A549 (cell line): ENCODE data around the gene EXOSC2. TPM values are rescaled to one million over a fixed set of nuclear protein-coding genes. Genes with fewer than 3 reads are reported as not detected.
A peak's percentile ranks its signal among the peaks of the same experiment; 100 is the strongest.

ENCODE experiments used
- ATAC-seq, 2 experiments: fragments of 200-7000 bp in 1 of 2; fragments of >200 bp in 1 of 2; cut with Nextera tagmentation in 1 of 2; cut with Tn5 transposase in 1 of 2; 3 replicates each; pipeline versions ENCODE4 v1.8.0 to v1.9.1; 2018 to 2020; ENCODE audit warnings: mild to moderate bottlenecking in 1 of 2, moderate library complexity in 1 of 2
- CTCF ChIA-PET: fragments of 300-600 bp; sonication (Branson Sonifier 250); formaldehyde crosslinking; extraction: SDS; loops from one replicate; lab custom pipeline; 2021; ENCODE audit warnings: antibody characterized with exemption, inconsistent platforms; lab: Yijun Ruan, JAX
- POLR2A ChIA-PET: fragments of 350-600 bp; formaldehyde crosslinking; extraction: SDS; loops from one replicate; lab custom pipeline; 2021; ENCODE audit warnings: antibody characterized with exemption, inconsistent platforms; lab: Yijun Ruan, JAX
- DNase-seq, 2 experiments: peaks; one replicate each; pipeline versions ENCODE4 v3.0.0 to v3.0.0-alpha.2; 2011 to 2016; ENCODE audit warnings: low read depth in 1 of 2, low spot score in 1 of 2
- FAIRE-seq: peaks from 2 replicates; lab custom pipeline; 2011; peaks lifted over from hg19 to GRCh38; lab: Jason Lieb, UNC
- H3K27ac ChIP-seq, 2 experiments: fragments of >200 bp; sonication (Bioruptor Twin); formaldehyde crosslinking; 3 replicates each; pipeline ENCODE4 v1.5.1; 2016 to 2017
- H3K4me1 ChIP-seq: fragments of >200 bp; sonication (Bioruptor Twin); formaldehyde crosslinking; 3 replicates; pipeline ENCODE4 v1.6.1; 2016
- H3K4me2 ChIP-seq: fragments of >200 bp; sonication (Bioruptor Twin); formaldehyde crosslinking; 3 replicates; pipeline ENCODE4 v1.6.1; 2016
- H3K4me3 ChIP-seq: fragments of >200 bp; sonication (Bioruptor Twin); formaldehyde crosslinking; 3 replicates; pipeline ENCODE4 v1.5.1; 2016
- H3K9me3 ChIP-seq: fragments of >200 bp; sonication (Bioruptor Twin); formaldehyde crosslinking; 3 replicates; pipeline ENCODE4 v1.6.1; 2016
- BCL3 ChIP-seq: fragments of >200 bp; sonication (Bioruptor Twin); formaldehyde crosslinking; IDR thresholded peaks from 3 replicates; pipeline ENCODE4 v1.6.1; 2016
- CBX2 ChIP-seq: fragments of 200-600 bp; sonication (generic); IDR thresholded peaks from 2 replicates; pipeline ENCODE4 v1.6.1; 2016; ENCODE audit warnings: low read depth, mild to moderate bottlenecking, borderline replicate concordance
- CEBPB ChIP-seq, 2 experiments: fragments of >200 bp in 1 of 2; sonication (Bioruptor Twin) in 1 of 2; formaldehyde crosslinking in 1 of 2; IDR thresholded peaks; 2 replicates each; pipeline ENCODE4 v1.6.1; 2012 to 2016
- CHD2 ChIP-seq: fragments of 150-350 bp; IDR thresholded peaks from 2 replicates; pipeline ENCODE4 v1.6.1; 2014; ENCODE audit warnings: low read length; ENCODE audit not compliant: partially characterized antibody
- CTCF ChIP-seq: fragments of >200 bp; sonication (Bioruptor Twin); formaldehyde crosslinking; IDR thresholded peaks from 3 replicates; pipeline ENCODE4 v1.5.1; 2016
- EHF ChIP-seq: fragments of 250-450 bp; sonication (Bioruptor Pico); IDR thresholded peaks from 2 replicates; pipeline ENCODE4 v1.5.0; 2020; ENCODE audit warnings: mild to moderate bottlenecking
- EP300 ChIP-seq, 2 experiments: fragments of >200 bp; sonication (Bioruptor Twin); formaldehyde crosslinking; IDR thresholded peaks; 2 replicates in 1 of 2; 3 replicates in 1 of 2; pipeline ENCODE4 v1.6.1; 2016 to 2017
- ESRRA ChIP-seq: fragments of 150-350 bp; IDR thresholded peaks from 2 replicates; pipeline ENCODE4 v1.6.1; 2014; ENCODE audit warnings: mild to moderate bottlenecking, low read length, borderline replicate concordance
- FOXS1 ChIP-seq: fragments of 250-450 bp; sonication (Bioruptor Pico); IDR thresholded peaks from 2 replicates; pipeline ENCODE4 v1.5.0; 2020; ENCODE audit warnings: mild to moderate bottlenecking, moderate library complexity
- HEYL ChIP-seq: fragments of 250-450 bp; sonication (Bioruptor Pico); IDR thresholded peaks from 2 replicates; pipeline ENCODE4 v1.8.0; 2021; ENCODE audit warnings: mild to moderate bottlenecking, moderate library complexity
- HOXB13 ChIP-seq: fragments of 250-450 bp; sonication (Bioruptor Pico); IDR thresholded peaks from 2 replicates; pipeline ENCODE4 v1.5.0; 2020; ENCODE audit warnings: low read depth, mild to moderate bottlenecking, moderate library complexity
- JUN ChIP-seq, 2 experiments: fragments of >200 bp; sonication (Bioruptor Twin); formaldehyde crosslinking; IDR thresholded peaks; 2 replicates in 1 of 2; 3 replicates in 1 of 2; pipeline ENCODE4 v1.6.1; 2016 to 2017
- KDM5A ChIP-seq: fragments of 200-600 bp; sonication (generic); IDR thresholded peaks from 2 replicates; pipeline ENCODE4 v1.6.1; 2016; ENCODE audit warnings: antibody characterized with exemption, mild to moderate bottlenecking
- MYC ChIP-seq: IDR thresholded peaks from 2 replicates; pipeline ENCODE4 v1.6.1; 2012; ENCODE audit warnings: mild to moderate bottlenecking, inconsistent platforms, low read length, improper control_type of control experiment, borderline replicate concordance
- NPAS2 ChIP-seq: fragments of 250-450 bp; sonication (Bioruptor Pico); IDR thresholded peaks from 2 replicates; pipeline ENCODE4 v1.8.0; 2022; ENCODE audit warnings: mild to moderate bottlenecking, moderate library complexity, borderline replicate concordance
- NR3C1 ChIP-seq: fragments of >200 bp; sonication (Bioruptor Twin); formaldehyde crosslinking; IDR thresholded peaks from 3 replicates; pipeline ENCODE4 v1.6.1; 2017
- RFX5 ChIP-seq: fragments of 450-650 bp; IDR thresholded peaks from 2 replicates; pipeline ENCODE4 v1.7.1; 2014; ENCODE audit warnings: antibody characterized with exemption, mild to moderate bottlenecking, moderate library complexity
- SMC3 ChIP-seq: fragments of >200 bp; sonication (Bioruptor Twin); formaldehyde crosslinking; IDR thresholded peaks from 3 replicates; pipeline ENCODE4 v1.6.1; 2018; ENCODE audit warnings: inconsistent platforms
- ZC3H11A ChIP-seq: fragments of 450-650 bp; IDR thresholded peaks from 2 replicates; pipeline ENCODE4 v1.6.1; 2014; ENCODE audit warnings: antibody characterized with exemption, mild to moderate bottlenecking
- ZFP36 ChIP-seq: fragments of 450-650 bp; IDR thresholded peaks from 2 replicates; pipeline ENCODE4 v1.6.1; 2014; ENCODE audit warnings: borderline replicate concordance; ENCODE audit not compliant: partially characterized antibody
- ZNF302 ChIP-seq: fragments of 250-450 bp; sonication (Bioruptor Pico); IDR thresholded peaks from 2 replicates; pipeline ENCODE4 v1.9.0; 2021; ENCODE audit warnings: inconsistent platforms, mild to moderate bottlenecking, moderate library complexity
- WGBS: methylation state at CpG from one replicate; pipeline ENCODE4 v1.1.6; 2017; ENCODE audit errors: missing lambda C conversion rate; 5-methylcytosine and 5-hydroxymethylcytosine counted together
- polyA plus RNA-seq, 4 experiments: library from polyadenylated mRNA; depleted of rRNA in 3 of 4; stranded (reverse); fragments of >200 nt; fragmentation: RNase III in 1 of 4; extraction: RNeasy Plus Mini Kit Qiagen cat#74134 plus additional on column Dnase treatment in 1 of 4; gene quantifications; 2 replicates in 3 of 4; 3 replicates in 1 of 4; pipeline ENCODE4 v1.2.3, GENCODE V29; 2011 to 2017
- TF ChIP-seq, protein P1 (sequence below): fragments of >200 bp; sonication (Bioruptor Twin); formaldehyde crosslinking; IDR thresholded peaks from 2 replicates; pipeline ENCODE4 v1.6.1; 2016
- TF ChIP-seq, protein P2 (sequence below): IDR thresholded peaks from 2 replicates; pipeline ENCODE4 v1.6.1; 2012
- TF ChIP-seq, protein P3 (sequence below): fragments of 200-600 bp; sonication (generic); IDR thresholded peaks from 2 replicates; pipeline ENCODE4 v1.6.1; 2016; ENCODE audit warnings: antibody characterized with exemption, mild to moderate bottlenecking, moderate library complexity

EXOSC2 gene
- polyA plus RNA-seq, 2 of the 4 experiments (the other 2 are of a cell fraction) = 96.8 to 101 TPM

GRCh38 chr9:130714586-130715110 lies 21.1 kb downstream of the EXOSC2 start:
- TF ChIP-seq CHD2 (no peak), FOXS1 (no peak), ZNF302 (CRISPR knock-in tag) (no peak), NR3C1 (no peak), EP300 (IDR thresholded peaks at IDR 0.05) (no peak), ZFP36 (no peak), EHF (CRISPR knock-in tag) (no peak), CTCF (no peak), BCL3 (no peak), ZC3H11A (no peak), JUN (IDR thresholded peaks at IDR 0.05) (no peak), KDM5A (no peak), RFX5 (no peak), MYC (no peak), ESRRA (no peak), SMC3 (no peak), HEYL (CRISPR knock-in tag) (no peak)
- TF ChIP-seq, protein P1, sequence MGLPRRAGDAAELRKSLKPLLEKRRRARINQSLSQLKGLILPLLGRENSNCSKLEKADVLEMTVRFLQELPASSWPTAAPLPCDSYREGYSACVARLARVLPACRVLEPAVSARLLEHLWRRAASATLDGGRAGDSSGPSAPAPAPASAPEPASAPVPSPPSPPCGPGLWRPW = no peak
- TF ChIP-seq, protein P2, sequence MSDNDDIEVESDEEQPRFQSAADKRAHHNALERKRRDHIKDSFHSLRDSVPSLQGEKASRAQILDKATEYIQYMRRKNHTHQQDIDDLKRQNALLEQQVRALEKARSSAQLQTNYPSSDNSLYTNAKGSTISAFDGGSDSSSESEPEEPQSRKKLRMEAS = no peak
- TF ChIP-seq, protein P3, sequence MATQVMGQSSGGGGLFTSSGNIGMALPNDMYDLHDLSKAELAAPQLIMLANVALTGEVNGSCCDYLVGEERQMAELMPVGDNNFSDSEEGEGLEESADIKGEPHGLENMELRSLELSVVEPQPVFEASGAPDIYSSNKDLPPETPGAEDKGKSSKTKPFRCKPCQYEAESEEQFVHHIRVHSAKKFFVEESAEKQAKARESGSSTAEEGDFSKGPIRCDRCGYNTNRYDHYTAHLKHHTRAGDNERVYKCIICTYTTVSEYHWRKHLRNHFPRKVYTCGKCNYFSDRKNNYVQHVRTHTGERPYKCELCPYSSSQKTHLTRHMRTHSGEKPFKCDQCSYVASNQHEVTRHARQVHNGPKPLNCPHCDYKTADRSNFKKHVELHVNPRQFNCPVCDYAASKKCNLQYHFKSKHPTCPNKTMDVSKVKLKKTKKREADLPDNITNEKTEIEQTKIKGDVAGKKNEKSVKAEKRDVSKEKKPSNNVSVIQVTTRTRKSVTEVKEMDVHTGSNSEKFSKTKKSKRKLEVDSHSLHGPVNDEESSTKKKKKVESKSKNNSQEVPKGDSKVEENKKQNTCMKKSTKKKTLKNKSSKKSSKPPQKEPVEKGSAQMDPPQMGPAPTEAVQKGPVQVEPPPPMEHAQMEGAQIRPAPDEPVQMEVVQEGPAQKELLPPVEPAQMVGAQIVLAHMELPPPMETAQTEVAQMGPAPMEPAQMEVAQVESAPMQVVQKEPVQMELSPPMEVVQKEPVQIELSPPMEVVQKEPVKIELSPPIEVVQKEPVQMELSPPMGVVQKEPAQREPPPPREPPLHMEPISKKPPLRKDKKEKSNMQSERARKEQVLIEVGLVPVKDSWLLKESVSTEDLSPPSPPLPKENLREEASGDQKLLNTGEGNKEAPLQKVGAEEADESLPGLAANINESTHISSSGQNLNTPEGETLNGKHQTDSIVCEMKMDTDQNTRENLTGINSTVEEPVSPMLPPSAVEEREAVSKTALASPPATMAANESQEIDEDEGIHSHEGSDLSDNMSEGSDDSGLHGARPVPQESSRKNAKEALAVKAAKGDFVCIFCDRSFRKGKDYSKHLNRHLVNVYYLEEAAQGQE = no peak
- TF ChIP-seq, all 56 proteins: peak for 0
- CTCF ChIA-PET = interaction anchor here (0.6 to 4.2 kb wide), 10 partner anchors 8 to 332 kb away, joined by 3 to 47 read pairs (median 4); no protein-coding TSS in a partner anchor
- peak overlapping the region in 1 of 2 experiments; percentile 33; a peak in 1 of 6 replicates for H3K27ac ChIP-seq
- H3K4me1 ChIP-seq = peaks cover 27% of the 10 kb centered on the region; the same call in 2 of the 3 replicates
- H3K9me3 ChIP-seq = no peaks in the 10 kb centered on the region
- POLR2A ChIA-PET = no interaction called here
- 50% methylated on average over 7 of the region's 7 CpGs for WGBS
- peak overlapping the region; percentile 90 for H3K4me3 ChIP-seq
- no peak for ATAC-seq
- DNase-seq = no peak
- H3K4me2 ChIP-seq = peak overlapping the region; percentile 79
- no peak for FAIRE-seq

GRCh38 chr9:130715270-130715669 lies 21.7 kb downstream of the EXOSC2 start:
- TF ChIP-seq CEBPB (IDR thresholded peaks at IDR 0.05) (no peak), HEYL (CRISPR knock-in tag) (no peak), NPAS2 (CRISPR knock-in tag) (no peak), RFX5 (no peak), HOXB13 (no peak), ESRRA (no peak), JUN (IDR thresholded peaks at IDR 0.05) (no peak), CBX2 (no peak)
- TF ChIP-seq, all 56 proteins: peak for 0
- peaks cover 27% of the 10 kb centered on the region; the same call in 2 of the 3 replicates for H3K4me1 ChIP-seq
- no peak for ATAC-seq
- peak overlapping the region; percentile 90 for H3K4me3 ChIP-seq
- DNase-seq = no peak
- FAIRE-seq = no peak
- 73% methylated on average over 3 of the region's 3 CpGs for WGBS
- H3K9me3 ChIP-seq = no peaks in the 10 kb centered on the region
- H3K4me2 ChIP-seq = peak overlapping the region; percentile 79
- peak overlapping the region in 1 of 2 experiments; percentile 33; a peak in 1 of 6 replicates for H3K27ac ChIP-seq
- ChIA-PET POLR2A (no interaction called here), CTCF (interaction anchor here (0.8 to 4.2 kb wide), 8 partner anchors 9 to 331 kb away, joined by 3 to 47 read pairs (median 5); no protein-coding TSS in a partner anchor)
